Calu3 (cell line): ENCODE data around the gene PAK5. TPM values are rescaled to one million over a fixed set of nuclear protein-coding genes. Genes with fewer than 3 reads are reported as not detected.

Experiments used
- BruUV-seq: library from RNA; stranded (reverse); fragments of 400-500 nt; replicated peaks from 2 replicates; lab custom pipeline; 2021; lab: Mats Ljungman, UMichigan
- CTCF ChIA-PET: fragments of 300-600 bp; sonication (Branson Sonifier 250); formaldehyde crosslinking; loops from one replicate; lab custom pipeline; 2022; ENCODE audit warnings: antibody characterized with exemption; lab: Charles Lee
- DNase-seq: peaks from one replicate; pipeline ENCODE4 v3.0.0; 2022
- H3K27ac Mint-ChIP-seq: one replicate; pipeline ENCODE4 v1.8.0; 2022; ENCODE audit warnings: mixed read lengths; ENCODE audit not compliant: unreplicated experiment
- H3K27me3 Mint-ChIP-seq: one replicate; pipeline ENCODE4 v1.8.0; 2022; ENCODE audit warnings: mixed read lengths; ENCODE audit not compliant: unreplicated experiment
- H3K36me3 Mint-ChIP-seq: one replicate; pipeline ENCODE4 v1.8.0; 2022; ENCODE audit warnings: mild to moderate bottlenecking, moderate library complexity, mixed read lengths; ENCODE audit not compliant: insufficient read depth, unreplicated experiment
- H3K4me1 Mint-ChIP-seq: one replicate; pipeline ENCODE4 v1.8.0; 2022; ENCODE audit warnings: mild to moderate bottlenecking, low read depth, mixed read lengths; ENCODE audit not compliant: unreplicated experiment
- H3K4me3 Mint-ChIP-seq: one replicate; pipeline ENCODE4 v1.8.0; 2022; ENCODE audit warnings: mild to moderate bottlenecking, low read depth, moderate library complexity, mixed read lengths; ENCODE audit not compliant: unreplicated experiment
- H3K9me3 Mint-ChIP-seq: one replicate; pipeline ENCODE4 v1.8.0; 2022; ENCODE audit warnings: low read depth, mixed read lengths; ENCODE audit not compliant: unreplicated experiment
- intact Hi-C: fragments of 100-400 bp; cut with micrococcal nuclease; formaldehyde crosslinking; loops from one replicate; pipeline ENCODE4 v1.10.0; 2022; ENCODE audit not compliant: unreplicated experiment
- total RNA-seq: library from RNA; stranded (reverse); gene quantifications from 2 replicates; pipeline ENCODE4 v1.2.3, GENCODE V29; 2022
- TF ChIP-seq, protein P1 (sequence below): fragments of 200-600 bp; IDR thresholded peaks from one replicate; pipeline ENCODE4 v1.8.0; 2022; ENCODE audit warnings: antibody characterized with exemption; ENCODE audit not compliant: unreplicated experiment

PAK5 gene
- total RNA-seq, 1 experiment from 2014 or later = not detected

DNA sequence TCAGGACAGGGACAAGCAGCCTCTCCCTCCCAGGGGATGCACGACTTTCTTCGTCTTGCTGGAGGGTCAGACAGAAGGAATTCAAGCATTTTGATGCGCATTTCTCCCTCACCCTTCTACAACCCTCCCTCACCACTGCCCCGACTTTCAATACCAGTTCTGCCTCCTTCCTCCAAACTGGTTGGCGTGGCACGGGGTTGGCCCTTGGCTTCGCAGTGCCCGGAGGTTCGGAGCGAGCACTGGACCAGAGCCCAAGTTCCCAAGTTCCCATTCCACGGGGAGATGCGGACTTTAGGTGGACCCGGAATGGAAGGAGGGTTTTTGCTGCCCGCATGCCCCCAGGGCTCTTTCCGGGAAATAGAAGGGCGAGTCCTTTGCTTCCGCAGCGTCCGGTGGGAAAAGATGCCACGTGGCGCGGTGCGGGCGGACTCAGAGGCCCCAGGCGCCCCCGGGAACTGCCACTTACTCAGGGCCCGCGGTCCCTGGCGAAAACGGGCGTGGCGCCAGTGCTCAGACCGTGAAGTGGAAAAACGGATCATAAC, 332.5 kb downstream of the PAK5 start:
- CTCF ChIA-PET = no interaction called here
- no peaks in the 10 kb centered on the region for H3K36me3 Mint-ChIP-seq
- H3K4me3 Mint-ChIP-seq = no peak overlapping the region
- no peaks in the 10 kb centered on the region for H3K27me3 Mint-ChIP-seq
- TF ChIP-seq, protein P1, sequence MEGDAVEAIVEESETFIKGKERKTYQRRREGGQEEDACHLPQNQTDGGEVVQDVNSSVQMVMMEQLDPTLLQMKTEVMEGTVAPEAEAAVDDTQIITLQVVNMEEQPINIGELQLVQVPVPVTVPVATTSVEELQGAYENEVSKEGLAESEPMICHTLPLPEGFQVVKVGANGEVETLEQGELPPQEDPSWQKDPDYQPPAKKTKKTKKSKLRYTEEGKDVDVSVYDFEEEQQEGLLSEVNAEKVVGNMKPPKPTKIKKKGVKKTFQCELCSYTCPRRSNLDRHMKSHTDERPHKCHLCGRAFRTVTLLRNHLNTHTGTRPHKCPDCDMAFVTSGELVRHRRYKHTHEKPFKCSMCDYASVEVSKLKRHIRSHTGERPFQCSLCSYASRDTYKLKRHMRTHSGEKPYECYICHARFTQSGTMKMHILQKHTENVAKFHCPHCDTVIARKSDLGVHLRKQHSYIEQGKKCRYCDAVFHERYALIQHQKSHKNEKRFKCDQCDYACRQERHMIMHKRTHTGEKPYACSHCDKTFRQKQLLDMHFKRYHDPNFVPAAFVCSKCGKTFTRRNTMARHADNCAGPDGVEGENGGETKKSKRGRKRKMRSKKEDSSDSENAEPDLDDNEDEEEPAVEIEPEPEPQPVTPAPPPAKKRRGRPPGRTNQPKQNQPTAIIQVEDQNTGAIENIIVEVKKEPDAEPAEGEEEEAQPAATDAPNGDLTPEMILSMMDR = no peak
- intact Hi-C loops = no loop called here
- DNase-seq = no peak
- H3K4me1 Mint-ChIP-seq = no peaks in the 10 kb centered on the region
- no peak overlapping the region for H3K27ac Mint-ChIP-seq
- BruUV-seq = no TSS peak
- no peaks in the 10 kb centered on the region for H3K9me3 Mint-ChIP-seq

GRCh38 chr20:9503526-9504245, 335.2 kb downstream of the PAK5 start:
- H3K36me3 Mint-ChIP-seq = no peaks in the 10 kb centered on the region
- intact Hi-C loops = no loop called here
- TF ChIP-seq, protein P1 = no peak
- no peaks in the 10 kb centered on the region for H3K9me3 Mint-ChIP-seq
- CTCF ChIA-PET = no interaction called here
- no peaks in the 10 kb centered on the region for H3K27me3 Mint-ChIP-seq
- no peak for DNase-seq
- H3K27ac Mint-ChIP-seq = no peak overlapping the region
- no peaks in the 10 kb centered on the region for H3K4me1 Mint-ChIP-seq
- no peak overlapping the region for H3K4me3 Mint-ChIP-seq
- BruUV-seq = no TSS peak

DNA sequence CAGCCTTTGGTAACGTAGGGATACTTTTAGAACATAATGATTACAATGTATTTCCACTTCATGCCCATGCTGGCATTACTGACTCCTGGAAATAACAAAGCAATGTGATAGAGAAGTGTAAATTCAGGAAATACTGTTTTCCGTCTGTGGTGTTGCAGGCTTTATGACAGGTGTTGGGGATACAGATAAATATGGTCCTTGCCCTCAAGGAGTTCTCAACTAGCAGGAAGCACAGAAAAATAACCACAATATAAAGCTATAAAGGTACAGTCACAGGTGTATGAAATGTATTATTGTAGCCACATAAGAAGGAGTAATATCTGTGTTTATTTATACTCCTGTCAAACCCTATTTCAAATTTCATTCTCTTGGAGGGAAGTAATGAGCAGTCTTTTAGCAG, 337.4 kb downstream of the PAK5 start:
- no peak overlapping the region for H3K27ac Mint-ChIP-seq
- TF ChIP-seq, protein P1 = no peak
- BruUV-seq = no TSS peak
- H3K4me3 Mint-ChIP-seq = no peak overlapping the region
- no peaks in the 10 kb centered on the region for H3K36me3 Mint-ChIP-seq
- no peaks in the 10 kb centered on the region for H3K9me3 Mint-ChIP-seq
- H3K27me3 Mint-ChIP-seq = no peaks in the 10 kb centered on the region
- CTCF ChIA-PET = no interaction called here
- intact Hi-C loops = no loop called here
- H3K4me1 Mint-ChIP-seq = no peaks in the 10 kb centered on the region
- DNase-seq = no peak

- no peaks in the 10 kb centered on the region for H3K4me1 Mint-ChIP-seq
- H3K4me3 Mint-ChIP-seq = no peak overlapping the region
- BruUV-seq = no TSS peak
- DNase-seq = no peak
- H3K9me3 Mint-ChIP-seq = no peaks in the 10 kb centered on the region
- CTCF ChIA-PET = no interaction called here
- no peak overlapping the region for H3K27ac Mint-ChIP-seq
- intact Hi-C loops = no loop called here
- TF ChIP-seq, protein P1 = no peak
- H3K36me3 Mint-ChIP-seq = no peaks in the 10 kb centered on the region
- H3K27me3 Mint-ChIP-seq = no peaks in the 10 kb centered on the region
These were observed 338.8 kb downstream of the PAK5 start for GRCh38 chr20:9500121-9500520.
